CD4-positive, alpha-beta T cell (primary cell): ENCODE results near the gene SEC16A. TPM values are rescaled to one million over a fixed set of nuclear protein-coding genes. Genes with fewer than 3 reads are reported as not detected.

Source experiments
- ATAC-seq: fragments of 200-7000 bp; cut with Tn5 transposase; one replicate; pipeline ENCODE4 v1.10.0; 2022; ENCODE audit warnings: mild to moderate bottlenecking; ENCODE audit not compliant: poor library complexity
- CTCF ChIA-PET: fragments of 350-600 bp; sonication (Branson Sonifier 250); formaldehyde crosslinking; loops from one replicate; lab custom pipeline; 2021; ENCODE audit warnings: antibody characterized with exemption, inconsistent platforms; lab: Charles Lee
- POLR2A ChIA-PET: fragments of 350-600 bp; sonication (Branson Sonifier 250); formaldehyde crosslinking; loops from one replicate; lab custom pipeline; 2021; ENCODE audit warnings: antibody characterized with exemption, inconsistent platforms; lab: Charles Lee
- DNase-seq, 14 experiments: peaks; one replicate each; pipeline ENCODE4 v3.0.0-alpha.2; 2013 to 2020; ENCODE audit warnings: mixed read lengths in 2 of 14
- H3K27ac ChIP-seq, 2 donors: one replicate each; pipeline versions ENCODE4 v1.5.1 to v1.7.0; 2013; ENCODE audit warnings: low read length in 2 of 2, low read depth in 1 of 2, mild to moderate bottlenecking in 1 of 2
- H3K27me3 ChIP-seq, 2 experiments: 1 replicate in 1 of 2; 2 replicates in 1 of 2; pipeline versions ENCODE4 v1.6.1 to v1.7.0; 2013; ENCODE audit warnings: low read length in 2 of 2, control low read depth in 1 of 2, mild to moderate bottlenecking in 1 of 2, moderate library complexity in 1 of 2; ENCODE audit not compliant: insufficient read depth in 2 of 2, control insufficient read depth in 1 of 2
- H3K36me3 ChIP-seq: one replicate; pipeline ENCODE4 v1.6.1; 2013; ENCODE audit warnings: low read length, control low read depth; ENCODE audit not compliant: insufficient read depth
- H3K4me1 ChIP-seq: one replicate; pipeline ENCODE4 v1.6.1; 2013; ENCODE audit warnings: low read length, control low read depth; ENCODE audit not compliant: insufficient read depth
- H3K4me3 ChIP-seq: one replicate; pipeline ENCODE4 v1.5.1; 2013; ENCODE audit warnings: mild to moderate bottlenecking, low read length, moderate library complexity
- H3K9me3 ChIP-seq, 2 experiments: 1 replicate in 1 of 2; 2 replicates in 1 of 2; pipeline versions ENCODE4 v1.6.1 to v1.7.0; 2013; ENCODE audit warnings: low read length in 2 of 2, mild to moderate bottlenecking in 2 of 2, control low read depth in 1 of 2, moderate library complexity in 1 of 2; ENCODE audit not compliant: control insufficient read depth in 1 of 2, insufficient read depth in 1 of 2
- H3K27ac Mint-ChIP-seq: one replicate; pipeline ENCODE4 v1.8.0; 2020; ENCODE audit warnings: mixed read lengths
- H3K27me3 Mint-ChIP-seq: one replicate; pipeline ENCODE4 v1.8.0; 2021; ENCODE audit warnings: mixed read lengths
- H3K36me3 Mint-ChIP-seq: one replicate; pipeline ENCODE4 v1.8.0; 2021; ENCODE audit warnings: low read depth, mixed read lengths
- H3K4me1 Mint-ChIP-seq: one replicate; pipeline ENCODE4 v1.8.0; 2021; ENCODE audit warnings: low read depth, mixed read lengths
- H3K4me3 Mint-ChIP-seq: one replicate; pipeline ENCODE4 v1.8.0; 2020; ENCODE audit warnings: mild to moderate bottlenecking, mixed read lengths
- H3K9me3 Mint-ChIP-seq: one replicate; pipeline ENCODE4 v1.8.0; 2020; ENCODE audit warnings: mixed read lengths
- CTCF ChIP-seq: fragments of 200-600 bp; IDR thresholded peaks from one replicate; pipeline ENCODE4 v1.8.0; 2022; ENCODE audit warnings: antibody characterized with exemption, mild to moderate bottlenecking
- intact Hi-C, 2 experiments: fragments of 100-400 bp; cut with DNase I in 1 of 2; cut with micrococcal nuclease in 1 of 2; formaldehyde crosslinking; loops; one replicate each; pipeline versions ENCODE4 v1.15.1 to v1.9.0; 2023 to 2025; cut with DNase I, micrococcal nuclease
- total RNA-seq, 174 experiments: library from RNA in 2 of 174; stranded (reverse) in 2 of 174; gene quantifications; one replicate each; pipeline ENCODE4 v1.2.3 and lab custom pipeline; 2021 to 2026

SEC16A gene
- total RNA-seq, 2 experiments from 2014 or later, result 73.0 to 75.0 TPM

- no peak overlapping the region for H3K27ac Mint-ChIP-seq
- no peaks in the 10 kb centered on the region for H3K4me1 Mint-ChIP-seq
- H3K36me3 Mint-ChIP-seq, result peaks cover 35% of the 10 kb centered on the region
- H3K4me3 Mint-ChIP-seq, result no peak overlapping the region
- ATAC-seq, result no peak
- peaks cover 66% of the 10 kb centered on the region for H3K36me3 ChIP-seq
- H3K27me3 Mint-ChIP-seq, result no peaks in the 10 kb centered on the region
- H3K27me3 ChIP-seq, result no peaks in the 10 kb centered on the region
- H3K4me3 ChIP-seq, result no peak overlapping the region
- no peaks in the 10 kb centered on the region for H3K4me1 ChIP-seq
- H3K9me3 Mint-ChIP-seq, result no peaks in the 10 kb centered on the region
- peaks cover 0 to under 1% of the 10 kb centered on the region in 2 experiments for H3K9me3 ChIP-seq
- H3K27ac ChIP-seq, result no peak overlapping the region
- intact Hi-C loops, result no loop called here
- CTCF ChIA-PET, result no interaction called here
- TF ChIP-seq CTCF, result no peak
- POLR2A ChIA-PET, result no interaction called here
- no peak for DNase-seq
Observed at GRCh38 chr9:136497916-136498695, 15.3 kb upstream of the SEC16A start.

- Mint-ChIP-seq H3K36me3 (peaks cover 28% of the 10 kb centered on the region), H3K4me3 (no peak overlapping the region), H3K9me3 (no peaks in the 10 kb centered on the region), H3K27me3 (no peaks in the 10 kb centered on the region), H3K4me1 (no peaks in the 10 kb centered on the region), H3K27ac (no peak overlapping the region)
- Histone ChIP-seq H3K36me3 (peaks cover 58% of the 10 kb centered on the region), H3K27ac (no peak overlapping the region), H3K4me3 (no peak overlapping the region), H3K4me1 (no peaks in the 10 kb centered on the region), H3K27me3 (no peaks in the 10 kb centered on the region), H3K9me3 (peaks cover 0 to 10% of the 10 kb centered on the region in 2 experiments)
- no peak for ATAC-seq
- intact Hi-C loops, result no loop called here
- CTCF ChIA-PET, result no interaction called here
- POLR2A ChIA-PET, result no interaction called here
- DNase-seq, result no peak
- TF ChIP-seq CTCF, result no peak
Observed at GRCh38 chr9:136496801-136497620, 14.2 kb upstream of the SEC16A start.

- no peak for DNase-seq
- intact Hi-C loops, result no loop called here
- Histone ChIP-seq H3K9me3 (peaks cover 0 to 10% of the 10 kb centered on the region in 2 experiments), H3K27me3 (no peaks in the 10 kb centered on the region), H3K4me3 (no peak overlapping the region), H3K27ac (no peak overlapping the region), H3K36me3 (peaks cover 50% of the 10 kb centered on the region), H3K4me1 (no peaks in the 10 kb centered on the region)
- no peak overlapping the region for H3K4me3 Mint-ChIP-seq
- CTCF ChIA-PET, result no interaction called here
- no peak overlapping the region for H3K27ac Mint-ChIP-seq
- ATAC-seq, result no peak
- no peaks in the 10 kb centered on the region for H3K4me1 Mint-ChIP-seq
- TF ChIP-seq CTCF, result no peak
- no peaks in the 10 kb centered on the region for H3K27me3 Mint-ChIP-seq
- POLR2A ChIA-PET, result no interaction called here
- peaks cover 24% of the 10 kb centered on the region for H3K36me3 Mint-ChIP-seq
- no peaks in the 10 kb centered on the region for H3K9me3 Mint-ChIP-seq
Observed at GRCh38 chr9:136496181-136496580, 13.3 kb upstream of the SEC16A start.
